Neural crest cell (in vitro differentiated cells): ENCODE data around the gene PTPRF. TPM values are rescaled to one million over a fixed set of nuclear protein-coding genes. Genes with fewer than 3 reads are reported as not detected.
"Not testable (repeated sequence)": the region's sequence is repeated elsewhere in the genome, so short reads cannot be mapped to it uniquely, and the experiment has no call there.

ENCODE experiments used
- DNase-seq: peaks from one replicate; pipeline ENCODE4 v3.0.0; 2021; ENCODE audit warnings: low read depth, mixed read lengths, low spot score
- H3K27ac Mint-ChIP-seq: one replicate; pipeline ENCODE4 v1.8.0; 2021; ENCODE audit warnings: mild to moderate bottlenecking, mixed read lengths; ENCODE audit not compliant: unreplicated experiment
- H3K27me3 Mint-ChIP-seq: 2 replicates; pipeline ENCODE4 v1.8.0; 2021; ENCODE audit warnings: low read depth, mild to moderate bottlenecking, mixed read lengths
- H3K36me3 Mint-ChIP-seq: 2 replicates; pipeline ENCODE4 v1.8.0; 2021; ENCODE audit warnings: low read depth, mild to moderate bottlenecking, mixed read lengths
- H3K4me1 Mint-ChIP-seq: 2 replicates; pipeline ENCODE4 v1.8.0; 2021; ENCODE audit warnings: mixed read lengths
- H3K4me3 Mint-ChIP-seq: one replicate; pipeline ENCODE4 v1.8.0; 2021; ENCODE audit warnings: mild to moderate bottlenecking, mixed read lengths
- H3K9me3 Mint-ChIP-seq: 2 replicates; pipeline ENCODE4 v1.8.0; 2021; ENCODE audit warnings: mixed read lengths
- CTCF ChIP-seq: fragments of 200-600 bp; sonication (generic); conservative IDR thresholded peaks from 2 replicates; pipeline ENCODE4 v1.5.0; 2021; ENCODE audit warnings: antibody characterized with exemption, mild to moderate bottlenecking
- total RNA-seq: library from RNA; stranded (reverse); gene quantifications from 2 replicates; pipeline ENCODE4 v1.2.1, GENCODE V29; 2021

Gene PTPRF
- total RNA-seq, 1 donor from 2014 or later: 125 TPM

GRCh38 chr1:43491061-43491460 lies 39.6 kb upstream of the PTPRF start:
- Mint-ChIP-seq H3K4me1 (peaks cover 5% of the 10 kb centered on the region), H3K27ac (no peak overlapping the region), H3K4me3 (no peak overlapping the region), H3K36me3 (peaks cover 7% of the 10 kb centered on the region), H3K27me3 (peaks cover 3% of the 10 kb centered on the region), H3K9me3 (peaks cover 18% of the 10 kb centered on the region)
- TF ChIP-seq CTCF: no peak
- no peak for DNase-seq

- Mint-ChIP-seq H3K27ac (peak overlapping the region; percentile 31), H3K9me3 (peaks cover 14% of the 10 kb centered on the region), H3K27me3 (peaks cover 3% of the 10 kb centered on the region), H3K4me1 (peaks cover 5% of the 10 kb centered on the region), H3K36me3 (peaks cover 7% of the 10 kb centered on the region), H3K4me3 (no peak overlapping the region)
- no peak for TF ChIP-seq CTCF
- no peak for DNase-seq
Measured at GRCh38 chr1:43492826-43493225, 37.9 kb upstream of the PTPRF start.

GRCh38 chr1:43493661-43494450 lies 36.8 kb upstream of the PTPRF start:
- Mint-ChIP-seq H3K27ac (no peak overlapping the region), H3K9me3 (peaks cover 9% of the 10 kb centered on the region), H3K4me1 (peaks cover 5% of the 10 kb centered on the region), H3K4me3 (no peak overlapping the region), H3K27me3 (peaks cover 3% of the 10 kb centered on the region), H3K36me3 (peaks cover 5% of the 10 kb centered on the region)
- no peak for TF ChIP-seq CTCF
- no peak for DNase-seq

GRCh38 chr1:43495204-43495603 lies 35.5 kb upstream of the PTPRF start:
- H3K36me3 Mint-ChIP-seq: peaks cover under 1% of the 10 kb centered on the region
- peaks cover 3% of the 10 kb centered on the region for H3K27me3 Mint-ChIP-seq
- no peak overlapping the region for H3K27ac Mint-ChIP-seq
- peaks cover 3% of the 10 kb centered on the region for H3K9me3 Mint-ChIP-seq
- H3K4me3 Mint-ChIP-seq: no peak overlapping the region
- no peak for DNase-seq
- TF ChIP-seq CTCF: no peak
- H3K4me1 Mint-ChIP-seq: peaks cover 5% of the 10 kb centered on the region

- peaks cover 1% of the 10 kb centered on the region for H3K27me3 Mint-ChIP-seq
- H3K4me1 Mint-ChIP-seq: no peaks in the 10 kb centered on the region
- no peak for TF ChIP-seq CTCF
- H3K9me3 Mint-ChIP-seq: no peaks in the 10 kb centered on the region
- no peak for DNase-seq
- no peaks in the 10 kb centered on the region for H3K36me3 Mint-ChIP-seq
- H3K4me3 Mint-ChIP-seq: no peak overlapping the region
- no peak overlapping the region for H3K27ac Mint-ChIP-seq
Measured at GRCh38 chr1:43499898-43500297, 30.8 kb upstream of the PTPRF start.

- not testable (repeated sequence) for H3K4me3 Mint-ChIP-seq, DNase-seq, H3K36me3 Mint-ChIP-seq, H3K27me3 Mint-ChIP-seq, H3K27ac Mint-ChIP-seq, H3K9me3 Mint-ChIP-seq, H3K4me1 Mint-ChIP-seq
Measured at GRCh38 chr1:43501806-43502205, 28.9 kb upstream of the PTPRF start.
